Glomerular visceral epithelial cell (primary cell): ENCODE results near the gene ZPR1.
"Not testable (repeated sequence)": the region's sequence is repeated elsewhere in the genome, so short reads cannot be mapped to it uniquely, and the experiment has no call there.

Source experiments
- DNase-seq: peaks from one replicate; pipeline ENCODE4 v3.0.0-alpha.2; 2016; ENCODE audit errors: extremely low spot score

Gene ZPR1

DNA sequence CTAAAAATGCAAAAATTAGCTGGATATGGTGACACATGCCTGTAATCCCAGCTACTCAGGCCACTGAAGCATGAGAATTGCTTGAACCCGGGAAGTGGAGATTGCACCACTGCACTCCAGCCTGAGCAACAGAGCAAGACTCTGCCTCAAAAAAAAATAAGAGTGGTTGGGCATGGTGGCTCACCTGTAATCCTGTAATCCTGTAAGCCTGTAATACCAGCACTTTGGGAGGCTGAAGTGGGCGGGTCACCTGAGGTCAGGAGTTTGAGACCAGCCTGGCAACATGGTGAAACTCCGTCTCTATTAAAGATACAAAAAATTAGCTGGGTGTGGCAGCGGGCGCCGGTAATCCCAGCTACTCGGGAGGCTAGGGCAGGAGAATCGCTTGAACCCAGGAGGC lies 31.8 kb downstream of the ZPR1 start:
- not testable (repeated sequence) for DNase-seq

DNA sequence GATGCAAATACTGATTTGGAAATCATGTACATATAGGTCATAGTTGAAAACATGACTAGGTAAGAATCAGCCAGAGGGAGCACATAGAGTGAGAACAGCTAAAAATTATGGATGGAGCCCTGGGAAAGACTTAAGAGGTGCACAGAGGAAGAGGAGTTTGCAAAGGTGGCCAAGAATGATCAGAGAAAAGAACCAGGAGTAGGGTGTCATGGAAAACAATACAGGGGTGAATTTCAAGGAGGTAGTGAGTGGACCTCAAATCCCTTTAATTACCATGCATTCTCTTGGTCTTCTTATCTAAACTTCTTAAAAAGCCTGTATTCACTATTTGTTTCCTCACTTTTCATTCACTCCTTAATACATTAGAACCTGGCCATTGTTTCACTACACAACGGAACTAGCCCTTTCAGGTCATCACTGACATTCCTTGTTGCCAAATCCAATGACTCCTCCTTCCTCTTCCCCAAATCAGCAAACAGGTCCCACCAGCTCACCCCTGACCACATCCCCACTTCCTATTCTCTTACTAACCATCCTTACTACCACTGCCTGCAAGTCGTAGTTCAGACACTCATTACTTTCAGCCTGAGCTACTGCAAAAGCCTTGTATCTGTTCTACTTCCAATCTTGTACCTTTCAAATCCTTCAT lies 37.6 kb downstream of the ZPR1 start:
- DNase-seq, result no peak

DNA sequence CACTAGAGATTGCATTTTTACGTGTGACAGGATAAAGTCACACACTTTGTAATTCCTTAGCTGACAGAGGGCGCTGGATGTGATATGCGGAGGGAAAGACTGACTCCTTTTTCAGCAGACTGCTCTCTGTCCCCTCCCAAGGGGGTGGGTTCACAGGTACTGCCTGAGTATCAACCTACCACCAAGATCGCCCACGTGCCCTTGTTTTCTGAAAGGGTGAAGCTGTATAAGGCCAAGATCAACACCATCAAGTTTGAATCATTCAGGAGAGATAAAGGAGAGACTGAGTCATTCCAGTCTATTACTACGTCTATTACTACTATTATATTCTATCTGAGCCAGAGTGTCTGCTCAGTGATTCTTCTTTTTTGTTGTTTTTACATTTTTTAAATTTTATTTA lies 45.7 kb downstream of the ZPR1 start:
- no peak for DNase-seq

DNA sequence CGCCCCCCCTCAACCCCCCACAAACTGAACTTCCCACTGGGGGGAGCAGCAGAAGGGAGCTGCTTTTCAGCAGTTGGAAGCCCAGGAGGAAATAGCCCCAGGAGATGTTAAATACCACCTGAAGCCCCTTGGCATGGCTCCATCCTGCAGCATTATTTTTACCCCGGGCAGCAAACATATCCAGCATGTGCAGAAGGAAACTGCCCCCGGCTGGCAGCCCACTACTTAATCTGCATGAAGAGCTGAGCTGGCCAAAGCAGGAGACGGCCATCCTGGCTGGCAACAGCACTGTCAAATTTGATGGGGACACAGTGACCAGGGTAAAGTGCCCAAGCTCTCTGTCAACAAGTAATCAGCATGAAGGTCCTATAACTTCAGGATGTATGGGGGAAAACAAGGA lies 47.1 kb downstream of the ZPR1 start:
- no peak for DNase-seq

DNA sequence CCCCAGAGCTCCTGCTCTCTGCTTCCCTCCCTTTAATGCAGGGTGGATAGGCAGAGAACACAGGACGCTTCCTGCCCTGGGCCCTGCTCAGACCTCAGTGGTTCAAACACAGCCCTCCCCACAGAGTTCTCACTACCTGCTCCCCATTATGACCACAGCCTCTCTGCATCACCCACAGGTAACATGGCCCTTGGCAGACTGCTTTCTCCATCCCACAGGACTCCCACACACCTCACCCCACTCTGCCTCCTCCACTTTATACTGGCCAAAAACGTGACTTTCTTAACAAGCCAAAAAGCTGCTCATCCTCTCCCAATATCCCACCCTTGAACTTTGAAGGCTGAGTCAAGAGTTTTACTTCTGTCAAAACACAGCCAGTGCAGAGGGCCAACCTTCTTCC lies 48.8 kb downstream of the ZPR1 start:
- DNase-seq, result no peak

DNA sequence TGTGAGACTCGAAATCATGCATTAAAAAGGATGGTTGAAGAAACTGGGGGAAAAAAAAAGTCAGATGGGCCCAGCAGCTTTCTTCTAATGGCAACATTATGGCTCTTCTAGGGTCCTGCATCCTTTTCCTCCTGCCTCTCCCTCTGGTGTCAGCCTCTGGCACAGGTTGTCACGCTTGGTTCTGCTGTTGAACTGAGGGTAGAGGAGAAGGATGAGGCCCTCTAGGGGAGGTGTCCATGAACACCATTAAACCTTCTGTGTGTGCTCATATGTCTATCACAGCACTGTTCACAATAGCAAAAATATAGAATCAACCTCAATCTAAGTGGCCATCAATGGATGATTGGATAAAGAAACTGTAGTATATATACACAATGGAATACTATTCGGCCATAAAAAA lies 51.1 kb downstream of the ZPR1 start:
- DNase-seq, result no peak

DNA sequence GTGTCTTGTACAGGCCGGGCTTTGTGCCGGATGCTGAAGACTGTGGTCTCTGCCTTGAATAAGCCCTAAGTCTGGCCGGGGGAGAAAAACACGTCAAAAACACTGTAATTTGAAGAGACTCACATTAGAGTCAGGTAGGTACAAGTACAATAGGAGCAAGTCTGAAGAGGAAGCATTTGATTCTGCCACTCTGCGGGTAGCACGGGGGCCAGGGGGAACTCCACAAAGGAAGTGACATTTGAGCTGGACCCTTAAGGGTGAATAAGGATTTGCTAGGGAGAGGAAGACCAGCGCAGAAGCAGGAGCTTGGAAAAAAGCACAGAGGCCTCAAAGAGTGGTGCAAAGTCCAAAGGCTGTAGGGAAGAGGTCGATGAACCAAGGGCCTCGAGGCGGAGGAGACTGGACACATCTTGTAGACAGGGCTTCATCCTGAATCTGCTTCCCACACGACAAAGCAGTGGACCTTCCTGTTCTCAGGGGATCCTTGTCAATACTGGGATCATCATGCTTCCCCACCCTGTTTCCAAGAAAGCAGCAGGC lies 53.8 kb downstream of the ZPR1 start:
- DNase-seq, result no peak

DNA sequence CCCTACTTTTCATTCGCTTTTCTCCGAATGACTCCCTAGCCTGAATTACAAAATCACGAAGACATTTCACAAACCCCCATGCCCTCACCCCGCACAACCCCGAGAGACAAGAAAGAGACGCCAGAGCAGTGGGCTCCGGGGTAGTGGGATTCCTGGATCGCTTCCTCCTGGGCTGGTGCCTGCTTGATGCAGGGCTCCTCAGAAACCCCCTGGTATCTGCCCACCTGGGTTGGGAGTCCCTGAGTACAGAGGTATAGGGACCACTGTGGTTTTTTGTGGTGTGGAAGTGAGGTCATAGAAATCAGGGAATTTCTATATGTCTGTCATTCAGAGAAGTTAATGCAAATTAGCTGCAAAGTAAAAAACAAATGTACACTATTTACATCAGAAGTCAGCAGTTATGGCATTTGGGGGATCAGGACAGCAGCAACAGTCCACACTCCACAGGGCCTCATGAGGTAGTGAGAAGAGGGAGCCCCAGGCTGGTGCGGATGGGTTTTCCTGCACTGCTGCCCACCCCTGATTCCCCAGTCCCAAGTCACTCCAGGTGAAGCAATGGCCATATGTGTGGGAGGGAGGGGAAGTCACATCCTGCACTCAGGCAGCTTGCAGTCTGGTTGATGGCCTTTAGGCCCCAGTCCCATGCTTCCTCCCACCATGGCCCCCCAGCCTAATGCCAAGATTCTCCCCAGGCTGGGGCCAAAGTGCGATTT lies 54.6 kb downstream of the ZPR1 start:
- DNase-seq, result no peak

DNA sequence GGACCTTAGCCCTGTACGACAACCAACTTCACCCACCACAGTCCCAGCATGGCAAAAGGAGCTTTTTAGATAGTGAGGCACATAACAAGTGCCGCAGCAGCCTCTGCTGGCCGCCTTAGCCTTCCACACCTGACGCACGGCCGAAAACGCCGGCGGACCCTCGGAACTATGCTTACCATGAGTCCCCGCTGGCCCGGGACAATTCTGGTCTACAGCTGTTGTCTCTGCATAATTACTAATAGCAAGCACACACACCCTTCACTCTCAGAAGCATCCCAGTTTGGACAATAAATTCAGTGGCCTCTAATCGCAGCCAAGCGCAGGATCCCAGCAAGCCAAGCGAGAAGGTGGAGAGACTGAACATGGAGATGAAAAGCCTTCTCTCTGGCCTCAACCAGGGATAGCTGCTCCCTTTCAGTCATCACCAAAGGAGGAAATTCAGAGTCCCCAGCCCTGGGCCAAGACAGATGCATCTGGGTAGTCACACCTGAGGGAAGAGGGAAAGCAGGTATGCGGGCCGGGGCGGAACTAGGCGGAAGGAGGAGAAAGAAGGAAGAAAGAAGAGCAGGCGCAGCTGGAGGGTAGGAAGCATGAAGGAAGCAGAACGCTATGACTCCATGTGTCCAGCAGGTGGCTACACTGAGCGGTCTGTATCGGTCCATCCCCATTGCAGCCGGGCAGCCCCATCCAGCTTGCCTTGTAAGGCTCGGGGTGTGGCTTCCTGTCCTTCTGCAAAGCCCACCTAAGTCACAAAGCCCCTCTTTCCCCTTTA lies 55.4 kb downstream of the ZPR1 start:
- peak; percentile 63 for DNase-seq

DNA sequence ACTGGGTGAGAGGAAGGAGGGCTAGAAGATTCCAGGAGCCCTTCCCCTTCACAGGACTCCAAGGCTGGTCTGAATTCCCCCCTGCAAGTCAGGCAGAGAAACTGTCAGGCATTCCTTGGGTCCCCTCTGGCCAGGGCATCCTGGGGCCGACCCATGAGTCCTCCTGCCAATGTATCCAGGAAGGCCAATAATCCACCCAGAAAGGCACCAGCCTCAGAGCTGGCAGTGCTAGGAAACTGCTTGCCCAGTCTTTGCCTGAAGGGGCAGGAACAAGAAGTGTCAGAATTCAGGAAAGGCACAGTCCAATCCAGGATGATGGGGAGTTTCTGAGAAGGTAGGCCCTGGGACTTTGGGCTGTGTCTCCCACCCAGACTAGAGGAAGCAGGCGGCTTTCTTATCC lies 56.0 kb downstream of the ZPR1 start:
- DNase-seq, result no peak

DNA sequence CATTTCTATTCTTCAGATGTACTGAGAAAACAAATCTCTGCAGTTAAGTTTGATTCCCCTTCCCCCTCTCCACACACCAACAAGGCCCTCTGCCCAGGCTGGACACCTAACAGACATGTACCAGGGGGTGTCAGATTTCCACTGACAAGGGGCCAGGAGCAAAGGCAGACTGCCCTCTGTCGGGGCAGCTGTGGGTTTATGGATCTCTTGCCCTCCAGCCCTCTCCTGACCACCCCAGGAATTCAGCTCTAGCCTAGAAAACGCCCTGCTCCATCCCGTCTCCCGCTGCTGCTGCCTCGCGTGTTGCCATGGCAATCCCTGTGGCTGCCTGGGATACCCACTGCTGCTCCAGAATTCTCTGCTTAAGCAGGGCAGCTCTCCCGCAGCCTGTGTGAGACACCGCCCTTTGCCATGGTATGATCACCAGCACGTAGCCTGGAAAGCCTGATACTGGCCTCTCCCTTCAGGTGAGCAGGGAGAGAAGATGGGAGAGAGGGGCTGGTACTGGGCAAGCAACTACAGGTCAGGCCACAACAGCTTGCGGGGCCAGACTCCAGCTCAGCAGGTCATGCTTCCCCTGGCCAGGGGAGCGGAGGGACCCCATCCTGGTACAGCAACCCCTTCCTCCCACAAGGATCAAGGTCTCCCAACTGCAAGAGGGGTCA lies 56.6 kb downstream of the ZPR1 start:
- DNase-seq, result no peak

DNA sequence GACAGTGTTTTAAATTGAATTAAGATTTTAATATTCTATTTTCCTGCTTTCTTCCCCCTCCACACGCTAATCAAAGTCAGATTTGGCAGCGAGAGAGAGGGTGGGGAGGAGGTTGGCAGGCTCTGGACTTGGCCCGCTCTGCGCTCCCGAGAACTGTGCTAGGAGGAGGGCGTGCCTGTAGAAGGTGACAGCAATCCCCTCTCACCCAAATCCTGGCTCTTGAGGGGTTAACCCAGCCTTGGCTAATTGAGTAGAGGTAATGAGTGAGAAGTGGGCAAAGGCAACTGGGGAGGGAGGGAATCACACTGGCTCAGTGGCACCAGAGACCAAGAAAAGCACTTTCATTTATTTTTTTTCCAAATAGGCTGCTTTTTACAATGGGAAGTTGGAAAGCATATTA lies 57.2 kb downstream of the ZPR1 start:
- DNase-seq, result no peak

DNA sequence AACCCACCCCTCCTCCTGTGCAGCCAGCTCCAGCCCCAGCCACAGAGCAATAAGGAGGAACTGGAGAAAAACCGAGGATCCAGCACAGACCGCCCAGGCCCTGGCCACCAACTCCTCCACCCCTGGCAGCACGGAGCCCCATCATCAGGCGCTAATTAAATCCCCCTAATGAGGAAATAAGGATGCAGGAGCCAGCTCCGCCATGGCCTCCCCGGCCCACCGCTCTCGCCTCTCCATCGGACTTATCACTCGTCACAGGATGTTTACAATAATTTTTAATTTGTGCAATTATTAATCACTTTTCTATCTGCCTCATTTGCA lies 57.6 kb downstream of the ZPR1 start:
- DNase-seq, result no peak

DNA sequence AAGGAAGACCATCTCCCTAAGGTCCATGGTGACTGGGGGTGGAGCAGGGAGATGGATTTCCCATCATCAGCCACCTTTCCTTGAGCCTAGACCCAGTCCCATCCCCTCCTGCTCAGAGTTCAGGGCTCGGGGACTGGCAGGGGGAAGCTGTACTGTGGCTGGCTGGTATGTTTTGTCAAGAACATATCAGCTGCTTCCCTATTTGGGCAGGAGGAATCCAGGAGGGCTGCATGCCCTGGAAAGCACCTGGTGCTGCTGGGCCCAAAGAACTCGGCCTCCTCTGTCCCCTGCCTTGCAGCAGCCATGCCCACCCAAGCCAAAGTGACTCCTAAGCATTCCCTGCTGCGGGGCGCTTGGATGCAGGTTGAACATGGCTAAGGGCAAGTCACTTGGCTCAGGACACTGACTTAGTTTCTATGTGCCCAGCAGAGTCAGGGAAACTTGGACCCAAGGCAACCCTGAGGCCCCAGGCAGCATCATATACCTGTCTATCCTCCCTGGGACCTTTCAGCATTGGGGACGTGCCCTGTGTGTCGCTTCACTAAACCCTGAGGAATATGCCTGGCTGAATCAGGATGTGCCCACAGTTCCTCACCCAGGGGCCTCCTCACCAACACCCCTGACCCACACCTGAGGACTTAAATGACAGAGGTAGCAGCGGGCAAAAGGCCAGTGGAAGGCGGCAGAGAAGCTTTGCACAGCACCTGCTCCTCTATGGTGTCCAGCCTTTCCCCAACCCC lies 58.2 kb downstream of the ZPR1 start:
- no peak for DNase-seq

DNA sequence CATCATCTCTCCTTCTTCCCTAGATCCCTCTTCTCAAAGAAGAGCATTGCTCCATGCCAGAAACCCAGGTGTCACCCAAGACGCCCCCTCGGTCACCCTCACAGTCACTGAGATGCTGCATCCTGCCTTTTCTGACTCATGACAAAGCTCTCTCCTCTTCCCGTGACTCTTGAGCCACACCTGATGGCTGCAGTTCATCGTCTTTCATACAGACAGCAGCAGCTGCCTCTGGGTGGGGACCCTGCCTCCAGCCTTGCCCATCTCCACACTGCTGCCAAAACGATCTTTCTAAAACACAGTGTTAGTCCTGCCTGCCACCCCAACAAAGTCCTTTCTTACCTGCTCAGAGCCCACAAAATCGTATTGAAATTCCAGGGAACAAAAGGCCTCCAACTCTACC lies 59.8 kb downstream of the ZPR1 start:
- no peak for DNase-seq

DNA sequence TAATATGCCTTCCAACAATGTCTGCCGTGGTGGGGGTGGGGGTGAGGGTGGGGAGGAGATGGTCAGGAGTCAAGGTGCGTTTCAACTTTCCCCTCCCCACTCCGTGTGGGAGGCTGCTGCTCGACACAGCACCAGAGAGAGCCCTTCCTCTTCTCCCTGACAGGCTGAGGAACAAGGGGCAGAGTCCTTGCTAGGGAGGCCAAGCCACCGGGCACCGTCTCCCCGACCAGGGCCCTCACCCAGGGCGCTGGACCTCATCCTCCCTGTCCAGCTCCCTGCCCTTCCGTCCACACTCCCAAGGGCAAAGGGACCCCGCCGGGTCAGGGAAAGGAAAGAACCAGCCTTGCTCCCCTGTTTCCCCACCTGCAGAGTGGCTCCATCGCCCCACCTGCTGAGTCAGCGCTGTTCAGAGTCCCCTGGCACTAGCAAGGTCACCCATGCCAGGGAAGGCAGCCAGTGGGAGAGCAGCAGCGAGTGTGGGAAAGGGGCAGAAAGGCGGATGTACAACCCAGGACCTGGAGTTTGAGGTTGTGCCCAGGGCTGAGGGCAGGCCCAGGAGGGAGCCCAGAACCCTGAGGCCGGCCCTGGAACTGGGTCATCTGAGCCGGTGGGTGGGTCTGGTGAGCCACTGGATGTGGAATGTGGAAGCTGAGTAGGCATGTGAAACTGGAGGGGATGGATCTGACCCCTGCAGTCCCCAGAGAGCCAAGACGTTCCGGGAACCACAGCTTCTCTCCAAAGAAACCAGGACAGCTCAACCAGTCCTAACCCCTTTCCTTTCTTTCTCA lies 62.2 kb downstream of the ZPR1 start:
- no peak for DNase-seq

DNA sequence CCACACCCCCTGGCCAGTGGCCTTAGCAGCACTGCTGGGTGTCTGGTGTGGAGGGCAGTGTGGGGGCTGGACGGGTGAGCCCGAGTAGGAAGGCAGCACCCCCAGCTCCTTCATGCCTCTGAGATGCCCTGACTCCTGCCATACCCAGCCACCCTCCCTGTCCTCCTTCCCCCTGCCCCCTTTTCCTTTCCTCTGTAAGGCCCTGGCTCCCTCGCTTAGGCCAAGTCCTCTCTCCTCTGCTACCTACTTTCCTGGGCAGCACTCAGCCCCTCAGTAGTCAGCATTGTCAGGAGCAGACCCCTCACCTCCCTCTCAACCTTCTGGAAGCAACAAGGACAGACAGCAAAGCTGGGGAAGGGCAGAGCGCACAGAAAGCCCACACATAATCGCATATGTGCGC lies 63.0 kb downstream of the ZPR1 start:
- no peak for DNase-seq
